ENCODE results near the gene ADGRL2.

- no peak for TF ChIP-seq POLR2AphosphoS5 (IDR thresholded peaks at IDR 0.05)
- no peak for TF ChIP-seq POLR2A (IDR thresholded peaks at IDR 0.05; ENCODE audit: low read depth)
These were observed 217.6 kb downstream of the ADGRL2 start for GRCh38 chr1:82018319-82018718.

Measured in esophagus muscularis mucosa (tissue), 2 donors.